Fibroblast of skin of scalp (primary cell): ENCODE measurements around the gene ITM2C.

Source experiments
- DNase-seq: peaks from one replicate; pipeline ENCODE4 v3.0.0-alpha.2; 2013

Gene ITM2C

GRCh38 chr2:230873661-230874401, 9.1 kb downstream of the ITM2C start:
- no peak for DNase-seq

DNA sequence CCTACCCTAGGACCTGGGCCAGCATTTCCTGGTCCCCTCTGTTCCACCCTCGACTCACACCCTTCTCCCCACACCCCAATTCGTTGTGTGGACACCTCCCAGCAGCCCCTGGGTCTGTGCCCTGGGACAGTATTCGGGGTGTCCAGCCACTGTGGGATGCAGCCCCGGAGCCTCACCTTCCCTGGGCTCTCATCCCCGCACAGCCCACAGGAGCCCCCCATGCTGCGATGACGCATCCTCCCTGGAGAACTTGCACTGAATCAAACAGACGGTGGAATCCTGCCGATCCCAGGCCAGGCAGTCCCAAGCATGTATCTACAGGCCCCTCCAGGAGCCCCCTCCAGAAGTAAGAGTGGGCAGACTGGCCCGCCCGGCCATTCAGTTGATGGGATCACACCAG, 9.7 kb downstream of the ITM2C start:
- DNase-seq: no peak

GRCh38 chr2:230874876-230875275, 10.1 kb downstream of the ITM2C start:
- no peak for DNase-seq

DNA sequence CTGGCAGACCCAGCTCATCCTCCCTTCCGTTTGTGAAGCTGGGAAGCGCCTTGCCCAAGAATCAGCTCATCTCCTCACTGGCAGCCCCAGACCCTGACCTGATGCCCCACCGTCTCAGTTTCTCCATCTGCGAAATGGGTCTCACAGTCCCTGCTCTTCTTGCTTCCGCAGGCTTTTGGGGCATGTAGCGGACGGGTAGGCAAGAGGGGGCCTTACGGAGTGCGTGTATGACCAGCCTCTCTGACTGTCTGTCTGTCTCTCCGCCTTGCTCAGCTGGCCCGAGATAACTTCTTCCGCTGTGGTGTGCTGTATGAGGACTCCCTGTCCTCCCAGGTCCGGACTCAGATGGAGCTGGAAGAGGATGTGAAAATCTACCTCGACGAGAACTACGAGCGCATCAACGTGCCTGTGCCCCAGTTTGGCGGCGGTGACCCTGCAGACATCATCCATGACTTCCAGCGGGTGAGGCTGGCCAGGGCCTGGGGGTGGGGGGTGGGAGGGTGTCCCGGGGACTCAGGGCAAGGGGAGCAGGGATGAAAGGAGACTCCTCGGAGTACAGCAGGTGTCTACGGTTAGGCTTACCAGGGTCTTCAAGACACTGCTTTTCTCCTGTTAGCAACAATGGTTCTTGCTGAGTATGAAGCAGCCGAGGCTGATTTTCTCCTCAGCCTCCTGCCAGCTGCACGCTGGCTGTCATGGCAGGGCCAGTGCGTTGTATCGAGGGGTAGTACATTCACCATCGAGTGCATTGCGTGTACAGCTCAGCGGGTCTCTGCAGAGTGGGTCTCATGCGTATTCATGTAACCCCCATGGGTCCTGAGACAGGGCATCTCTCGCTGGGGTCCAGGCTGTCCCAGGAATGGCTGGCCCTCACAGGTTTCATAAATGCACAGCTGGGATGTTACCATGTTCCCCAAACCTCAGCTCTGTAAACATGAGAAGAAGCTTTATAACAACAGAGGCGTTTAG, 10.9 kb downstream of the ITM2C start:
- DNase-seq: no peak

- DNase-seq: no peak
These were observed 12.5 kb downstream of the ITM2C start for GRCh38 chr2:230877116-230877758.

DNA sequence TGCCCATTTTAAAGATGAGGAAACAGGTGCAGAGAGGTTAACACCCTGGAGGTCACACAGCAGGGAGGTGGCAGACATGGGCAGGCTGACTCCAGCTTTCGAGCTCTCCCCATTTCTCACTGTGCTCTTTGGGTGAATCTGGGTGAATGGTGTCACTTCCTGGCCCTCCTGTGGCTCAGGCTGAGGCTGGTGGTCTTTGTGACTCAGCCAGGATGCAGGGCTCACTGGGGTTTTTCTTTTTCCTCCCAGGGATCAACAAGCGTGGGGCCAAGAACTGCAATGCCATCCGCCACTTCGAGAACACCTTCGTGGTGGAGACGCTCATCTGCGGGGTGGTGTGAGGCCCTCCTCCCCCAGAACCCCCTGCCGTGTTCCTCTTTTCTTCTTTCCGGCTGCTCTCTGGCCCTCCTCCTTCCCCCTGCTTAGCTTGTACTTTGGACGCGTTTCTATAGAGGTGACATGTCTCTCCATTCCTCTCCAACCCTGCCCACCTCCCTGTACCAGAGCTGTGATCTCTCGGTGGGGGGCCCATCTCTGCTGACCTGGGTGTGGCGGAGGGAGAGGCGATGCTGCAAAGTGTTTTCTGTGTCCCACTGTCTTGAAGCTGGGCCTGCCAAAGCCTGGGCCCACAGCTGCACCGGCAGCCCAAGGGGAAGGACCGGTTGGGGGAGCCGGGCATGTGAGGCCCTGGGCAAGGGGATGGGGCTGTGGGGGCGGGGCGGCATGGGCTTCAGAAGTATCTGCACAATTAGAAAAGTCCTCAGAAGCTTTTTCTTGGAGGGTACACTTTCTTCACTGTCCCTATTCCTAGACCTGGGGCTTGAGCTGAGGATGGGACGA, 13.2 kb downstream of the ITM2C start:
- no peak for DNase-seq

- no peak for DNase-seq
These were observed 14.0 kb downstream of the ITM2C start for GRCh38 chr2:230878599-230879188.

GRCh38 chr2:230879271-230879882, 14.6 kb downstream of the ITM2C start:
- DNase-seq: no peak

DNA sequence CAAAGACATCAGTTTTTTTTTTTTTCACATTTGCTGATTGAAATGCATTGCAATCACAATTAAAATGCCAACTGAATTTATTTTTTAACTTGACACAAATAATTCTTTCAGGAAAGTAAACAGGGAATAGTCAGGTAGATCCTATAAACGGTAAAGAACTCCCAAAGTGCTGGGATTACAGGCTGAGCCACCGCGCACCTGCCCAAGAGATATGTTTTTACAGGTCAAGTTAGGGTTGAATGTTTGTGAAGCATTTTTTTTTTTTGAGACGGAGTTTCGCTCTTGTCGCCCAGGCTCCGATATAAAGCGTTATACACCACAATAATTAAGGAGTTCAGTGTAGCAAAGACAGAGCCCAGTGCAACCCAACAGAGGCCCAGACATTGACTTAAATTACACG, 15.1 kb downstream of the ITM2C start:
- no peak for DNase-seq

GRCh38 chr2:230881840-230882239, 17.1 kb downstream of the ITM2C start:
- DNase-seq: no peak

DNA sequence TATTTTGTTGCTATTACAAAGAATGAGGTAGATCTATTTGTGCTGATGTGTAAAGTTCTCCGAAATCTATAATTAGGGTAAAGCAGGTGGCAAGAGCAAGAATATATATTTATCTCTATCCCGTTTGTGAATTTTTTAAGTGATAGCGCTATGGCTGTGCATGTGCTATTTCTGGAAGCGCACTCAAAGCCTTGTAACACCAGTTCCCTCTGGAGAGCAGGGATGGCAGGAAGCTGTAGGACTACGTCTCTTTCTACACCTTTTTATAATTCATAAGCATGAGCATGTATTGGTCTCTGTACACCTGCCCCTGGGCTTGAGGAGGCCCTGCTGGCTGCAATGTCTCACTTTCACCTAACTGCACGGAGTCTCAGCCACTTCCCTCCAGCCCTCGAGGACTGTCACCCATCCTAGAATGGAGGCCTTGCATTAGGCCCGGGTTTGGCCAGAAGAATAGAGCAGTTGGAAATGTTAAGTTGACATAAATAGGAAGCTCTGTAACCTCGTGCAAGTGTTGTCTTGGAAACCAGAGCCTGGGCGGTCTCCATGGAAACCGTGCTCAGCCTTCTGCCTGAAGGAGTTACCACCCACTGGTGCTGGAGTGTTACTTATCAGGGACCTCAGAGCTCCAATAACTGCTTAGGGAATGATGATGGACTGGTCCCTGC, 20.9 kb downstream of the ITM2C start:
- peak; percentile 45 for DNase-seq

DNA sequence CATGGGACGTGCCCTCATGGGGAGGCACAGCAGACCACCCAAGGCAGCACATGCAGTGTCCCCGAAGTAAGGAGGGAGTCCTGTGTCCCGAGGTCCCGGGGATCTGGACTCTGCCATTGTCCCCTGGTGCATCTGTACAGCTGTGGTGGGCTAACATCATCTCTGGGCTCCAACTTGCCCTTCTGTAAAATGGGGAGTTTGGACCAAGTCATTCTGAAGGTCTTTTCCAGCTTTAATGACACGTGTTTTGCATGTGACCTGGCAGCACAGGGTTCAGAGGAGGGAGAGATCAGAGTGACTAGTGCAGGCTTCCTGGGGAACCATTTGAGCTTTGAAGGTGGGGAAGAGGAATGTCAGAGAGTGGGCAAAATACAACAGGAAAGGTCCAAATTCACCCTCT, 21.5 kb downstream of the ITM2C start:
- no peak for DNase-seq

- DNase-seq: no peak
These were observed 21.9 kb downstream of the ITM2C start for GRCh38 chr2:230886671-230887071.

DNA sequence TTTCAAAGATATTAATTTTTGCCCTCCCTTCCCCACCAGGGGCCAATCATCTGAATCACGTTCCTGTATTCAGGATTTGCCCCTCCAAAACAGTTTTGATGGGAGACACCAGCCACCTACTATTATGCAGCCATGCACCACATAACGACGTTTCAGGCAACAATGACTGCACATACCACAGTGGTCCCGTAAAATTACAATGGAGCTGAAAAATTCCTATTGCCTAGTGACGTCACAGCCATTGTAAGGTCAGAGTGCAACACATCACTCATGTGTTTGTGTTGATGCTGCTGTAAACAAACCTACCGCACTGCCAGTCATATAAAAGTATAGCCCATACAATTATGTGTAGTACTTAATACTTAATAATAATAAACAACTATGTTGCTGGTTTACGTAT, 22.6 kb downstream of the ITM2C start:
- DNase-seq: no peak

DNA sequence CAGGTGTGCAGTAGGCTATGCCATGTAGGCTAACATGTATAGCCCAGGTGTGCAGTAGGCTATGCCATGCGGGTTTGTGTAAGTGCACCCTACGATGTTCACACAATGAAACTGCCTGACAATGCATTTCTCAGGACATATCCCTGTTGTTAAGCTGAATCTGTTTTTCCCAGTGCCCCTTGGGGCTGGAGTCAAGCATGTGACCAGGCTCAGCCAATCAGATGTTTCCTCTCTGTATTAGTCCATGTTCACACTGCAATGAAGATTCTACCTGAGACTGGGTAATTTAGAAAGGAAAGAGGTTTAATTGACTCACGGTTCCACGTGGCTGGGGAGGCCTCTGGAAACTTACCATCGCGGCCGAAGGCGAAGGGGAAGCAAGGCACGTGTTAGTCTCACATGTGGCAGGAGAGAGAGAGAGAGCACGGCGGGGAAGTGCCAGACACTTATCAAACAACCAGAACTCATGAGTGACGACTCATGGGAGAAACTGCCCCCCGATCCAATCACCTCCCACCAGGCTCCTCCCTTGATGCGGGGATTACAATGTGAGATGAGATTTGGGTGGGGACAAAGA, 24.2 kb downstream of the ITM2C start:
- no peak for DNase-seq

- DNase-seq: no peak
These were observed 25.3 kb downstream of the ITM2C start for GRCh38 chr2:230889911-230890601.

DNA sequence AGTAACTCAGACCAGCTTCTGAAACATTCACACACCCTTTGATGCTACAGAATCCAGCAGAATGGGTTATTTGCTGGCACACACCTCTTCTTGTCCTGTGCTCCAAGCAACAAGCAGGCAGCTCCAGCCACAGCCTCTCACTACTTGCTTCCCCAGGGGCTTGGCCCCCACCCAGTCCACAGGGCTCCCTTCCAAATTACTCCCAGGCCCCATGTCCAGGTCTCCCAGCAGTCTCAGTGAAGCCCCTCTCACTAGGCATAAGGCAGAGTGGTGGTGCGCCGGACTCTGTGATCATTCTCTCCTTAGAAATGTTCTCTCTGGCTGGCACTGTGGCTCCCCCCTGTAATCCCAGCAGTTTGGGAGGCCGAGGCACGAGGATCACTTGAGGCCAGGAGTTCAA, 25.9 kb downstream of the ITM2C start:
- no peak for DNase-seq

- peak; percentile 41 for DNase-seq
These were observed 26.3 kb downstream of the ITM2C start for GRCh38 chr2:230891064-230891463.

DNA sequence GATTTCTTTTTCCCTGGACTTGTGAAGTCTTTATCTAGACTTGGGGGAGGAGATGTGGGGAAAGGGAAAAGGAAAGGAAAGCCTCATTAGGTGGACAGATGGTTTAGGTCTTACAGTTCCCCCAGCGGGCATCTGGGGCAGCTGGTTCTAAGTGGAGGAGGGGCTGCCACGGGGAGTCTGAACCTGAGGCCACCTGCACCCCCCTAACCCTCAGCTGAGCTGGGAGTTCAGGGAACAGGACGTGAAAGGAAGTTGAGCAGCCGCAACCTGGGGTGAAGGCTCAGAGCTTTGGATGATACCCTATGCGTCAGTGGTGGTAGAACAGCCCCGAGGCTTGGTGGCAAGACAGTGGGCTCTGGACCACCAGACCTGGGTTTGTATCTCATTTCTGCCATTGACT, 26.8 kb downstream of the ITM2C start:
- DNase-seq: no peak

DNA sequence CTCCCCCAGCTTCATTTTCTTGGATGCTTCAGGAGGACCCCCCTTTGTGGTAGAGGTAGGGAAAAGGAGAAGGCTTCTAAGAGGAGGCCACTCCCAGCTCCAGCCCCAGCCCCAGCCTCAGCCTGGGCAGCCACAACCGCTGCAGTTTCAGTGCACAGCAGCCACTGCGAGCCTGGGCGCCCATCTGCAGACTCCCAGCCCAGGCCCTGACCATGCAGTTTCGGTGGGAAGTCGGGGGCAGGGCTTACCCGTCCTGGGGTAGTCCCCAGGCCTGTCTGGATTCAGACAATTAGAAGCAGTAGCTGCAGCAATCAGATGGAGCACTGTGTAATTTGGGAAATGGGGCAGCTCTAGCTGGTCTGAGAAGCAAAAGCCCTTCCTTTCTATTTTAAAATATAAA, 28.6 kb downstream of the ITM2C start:
- DNase-seq: no peak
